Stimulated activated CD8-positive, alpha-beta memory T cell treated with anti-CD3 and anti-CD28 coated beads, Interleukin-15, amount 100 ng/mL, for 4 hours (primary cell): Measurements from ENCODE around the gene DUOX1.
"Not testable (repeated sequence)": the region's sequence is repeated elsewhere in the genome, so short reads cannot be mapped to it uniquely, and the experiment has no call there.

Experiments
- DNase-seq, 2 donors: peaks; one replicate each; pipeline ENCODE4 v3.0.0-alpha.2; 2020; ENCODE audit warnings: low read depth in 2 of 2

DUOX1 gene

GRCh38 chr15:45121706-45122417 lies 7.9 kb upstream of the DUOX1 start:
- no peak for DNase-seq

GRCh38 chr15:45122719-45123118 lies 7.1 kb upstream of the DUOX1 start:
- no peak for DNase-seq

- DNase-seq: no peak
These were observed 6.4 kb upstream of the DUOX1 start for GRCh38 chr15:45123397-45123796.

- DNase-seq: no peak
These were observed 3.1 kb upstream of the DUOX1 start for GRCh38 chr15:45126535-45127158.

GRCh38 chr15:45128971-45129639 lies 689 bp upstream of the DUOX1 start:
- no peak for DNase-seq

- no peak for DNase-seq
These were observed 652 bp downstream of the DUOX1 start for GRCh38 chr15:45130291-45131000.

DNA sequence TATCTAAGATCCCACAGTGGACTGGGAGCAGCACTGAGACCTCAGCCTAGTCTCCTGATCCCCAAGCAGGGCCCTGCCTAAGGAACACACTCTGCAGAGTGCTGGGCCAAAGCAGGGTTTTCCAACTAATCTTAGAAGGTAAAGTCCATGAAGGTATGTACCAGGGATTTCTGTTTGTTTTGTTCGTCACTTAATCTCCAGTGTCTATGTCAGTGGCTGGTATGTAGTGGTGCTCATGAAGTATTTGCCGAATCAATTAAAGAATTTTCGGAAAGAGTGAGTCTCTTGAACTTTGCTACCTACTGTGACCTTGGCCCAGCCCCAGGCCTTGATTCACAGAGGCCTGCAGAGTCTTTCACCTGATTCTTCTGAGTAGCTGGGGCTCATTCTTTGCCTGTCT lies 1.7 kb downstream of the DUOX1 start:
- DNase-seq: no peak

- no peak for DNase-seq
These were observed 3.2 kb downstream of the DUOX1 start for GRCh38 chr15:45132844-45133560.

- DNase-seq: no peak
These were observed 3.7 kb downstream of the DUOX1 start for GRCh38 chr15:45133561-45133920.

GRCh38 chr15:45134046-45134445 lies 4.3 kb downstream of the DUOX1 start:
- DNase-seq: no peak

DNA sequence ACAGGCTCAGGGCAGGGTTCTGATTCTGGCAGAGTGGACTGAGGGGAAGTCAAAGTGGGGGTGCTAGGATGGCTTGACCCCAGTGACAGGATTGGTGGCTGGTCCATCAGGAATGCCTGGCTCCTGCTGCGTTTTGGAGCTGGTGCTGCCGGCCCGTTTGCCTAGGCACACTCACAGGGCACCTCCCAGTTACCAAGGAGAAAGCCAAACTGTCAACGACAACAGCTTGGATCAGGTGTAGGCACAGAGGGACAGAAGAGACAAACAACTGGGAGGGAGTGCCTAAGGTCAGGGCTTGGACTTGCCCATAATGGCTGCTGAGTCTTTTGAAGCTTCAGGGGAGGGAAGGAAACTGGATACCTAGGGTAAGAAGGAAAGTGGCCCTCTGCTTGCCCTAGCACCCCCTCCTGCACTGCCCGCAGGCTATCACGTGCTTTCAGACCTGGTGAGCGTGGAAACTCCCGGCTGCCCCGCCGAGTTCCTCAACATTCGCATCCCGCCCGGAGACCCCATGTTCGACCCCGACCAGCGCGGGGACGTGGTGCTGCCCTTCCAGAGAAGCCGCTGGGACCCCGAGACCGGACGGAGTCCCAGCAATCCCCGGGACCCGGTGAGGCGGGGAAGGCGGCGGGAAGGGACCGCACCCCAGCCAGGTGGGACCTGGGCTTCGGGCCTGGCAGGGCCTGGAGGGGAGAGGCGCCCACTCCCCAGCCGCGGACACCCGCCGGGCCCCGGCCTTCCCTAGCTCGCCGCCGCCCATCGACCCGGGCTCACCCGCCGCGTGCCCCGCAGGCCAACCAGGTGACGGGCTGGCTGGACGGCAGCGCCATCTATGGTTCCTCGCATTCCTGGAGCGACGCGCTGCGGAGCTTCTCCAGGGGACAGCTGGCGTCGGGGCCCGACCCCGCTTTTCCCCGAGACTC lies 5.1 kb downstream of the DUOX1 start:
- no peak for DNase-seq

DNA sequence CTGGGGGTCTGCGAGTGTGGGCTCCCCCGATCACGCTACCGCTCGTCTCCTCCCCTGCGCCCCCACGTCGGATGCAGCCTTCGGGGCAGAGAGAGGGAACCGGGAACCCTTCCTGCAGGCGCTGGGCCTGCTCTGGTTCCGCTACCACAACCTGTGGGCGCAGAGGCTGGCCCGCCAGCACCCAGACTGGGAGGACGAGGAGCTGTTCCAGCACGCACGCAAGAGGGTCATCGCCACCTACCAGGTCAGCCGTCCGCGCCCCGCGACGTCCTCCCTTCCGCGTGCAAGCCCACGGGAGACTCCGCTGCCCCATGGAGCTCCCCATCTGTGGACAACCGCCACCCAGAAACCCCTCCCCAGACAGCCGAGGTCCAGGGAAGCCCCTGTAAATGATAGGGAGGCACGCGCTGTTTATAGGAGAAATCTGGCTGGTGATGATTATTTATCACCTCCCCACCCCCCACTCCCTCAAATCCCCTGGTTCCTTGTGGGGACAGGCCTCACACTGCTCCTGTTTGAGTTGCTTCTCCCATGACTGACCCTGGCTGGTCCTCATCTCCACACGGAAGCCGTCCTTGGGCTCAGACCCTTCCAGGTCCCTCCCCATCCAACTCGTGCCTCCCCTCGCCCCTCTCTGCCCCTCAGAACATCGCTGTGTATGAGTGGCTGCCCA lies 6.0 kb downstream of the DUOX1 start:
- DNase-seq: not testable (repeated sequence)

DNA sequence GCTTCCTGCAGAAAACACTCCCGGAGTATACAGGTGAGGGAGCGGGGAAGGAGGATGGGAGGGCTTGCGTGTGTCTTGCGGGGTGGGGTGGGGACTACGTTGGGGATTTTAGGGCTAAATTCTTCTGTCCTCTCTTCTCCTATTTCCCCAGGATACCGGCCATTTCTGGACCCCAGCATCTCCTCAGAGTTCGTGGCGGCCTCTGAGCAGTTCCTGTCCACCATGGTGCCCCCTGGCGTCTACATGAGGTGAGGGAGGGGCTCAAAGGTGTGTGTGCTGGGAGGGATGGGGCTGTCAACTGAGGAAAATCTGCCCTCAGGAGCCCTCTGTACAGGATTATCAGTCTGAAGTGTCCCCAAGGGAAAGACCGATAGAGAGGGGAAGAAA lies 6.6 kb downstream of the DUOX1 start:
- DNase-seq: no peak

GRCh38 chr15:45137703-45138102 lies 7.9 kb downstream of the DUOX1 start:
- no peak for DNase-seq

DNA sequence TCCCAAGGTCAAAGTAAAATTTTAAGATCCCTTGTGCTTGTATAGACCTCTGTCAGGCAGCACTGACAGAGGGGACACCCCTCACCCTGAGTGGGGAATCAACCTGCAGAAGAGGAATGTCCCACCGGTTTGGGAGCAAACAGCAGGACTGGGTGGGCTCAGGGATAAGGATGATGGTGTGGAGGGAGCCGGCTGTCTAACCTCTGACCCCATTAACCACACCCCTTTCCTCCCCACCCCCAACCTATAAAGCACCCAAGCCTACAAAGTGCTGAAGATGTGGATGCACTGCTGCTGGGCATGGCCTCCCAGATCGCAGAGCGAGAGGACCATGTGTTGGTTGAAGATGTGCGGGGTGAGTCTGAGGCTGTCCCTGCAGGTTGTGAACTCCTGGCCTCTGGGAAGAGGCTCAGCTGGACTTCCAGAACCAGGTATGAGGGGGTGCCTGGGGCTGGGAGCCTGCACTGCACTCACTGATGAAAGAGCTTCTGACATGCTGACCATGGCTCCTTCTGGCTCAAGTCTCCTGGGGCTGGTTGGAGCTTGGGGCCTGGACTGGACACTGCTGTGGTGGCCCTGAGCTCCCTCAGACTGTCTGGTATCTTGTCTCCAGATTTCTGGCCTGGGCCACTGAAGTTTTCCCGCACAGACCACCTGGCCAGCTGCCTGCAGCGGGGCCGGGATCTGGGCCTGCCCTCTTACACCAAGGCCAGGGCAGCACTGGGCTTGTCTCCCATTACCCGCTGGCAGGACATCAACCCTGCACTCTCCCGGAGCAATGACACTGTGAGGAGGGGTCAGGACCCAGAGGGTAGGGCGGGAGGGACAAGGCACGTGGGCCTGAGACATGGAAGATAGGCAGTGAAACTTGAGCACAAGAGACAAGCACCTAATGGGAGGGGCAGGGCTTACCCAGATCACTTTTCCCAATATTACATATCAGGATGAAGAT lies 9.3 kb downstream of the DUOX1 start:
- no peak for DNase-seq

DNA sequence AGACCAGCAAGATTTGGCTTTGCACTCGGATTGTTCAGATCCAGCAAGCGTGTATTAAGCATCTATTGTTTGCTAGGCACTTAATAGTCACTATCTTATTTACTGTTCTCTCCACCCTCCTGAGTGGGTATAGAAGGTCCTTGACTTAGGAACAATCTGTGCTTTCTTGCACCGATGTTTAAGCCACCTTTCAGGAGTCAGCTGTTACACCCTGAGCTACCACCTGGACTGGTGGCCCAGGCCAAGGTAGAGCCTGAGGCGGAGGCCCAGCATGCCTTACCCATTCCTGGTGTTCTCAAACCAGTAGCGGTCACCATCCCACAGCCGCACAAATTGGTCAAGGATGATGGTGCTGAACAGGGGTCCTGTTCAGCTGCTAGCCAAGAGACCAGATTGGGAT lies 10.0 kb downstream of the DUOX1 start:
- DNase-seq: no peak

GRCh38 chr15:45140557-45141250 lies 10.9 kb downstream of the DUOX1 start:
- no peak for DNase-seq

- DNase-seq: no peak
These were observed 11.6 kb downstream of the DUOX1 start for GRCh38 chr15:45141386-45141785.

GRCh38 chr15:45143056-45143455 lies 13.3 kb downstream of the DUOX1 start:
- no peak for DNase-seq
